GM12873 (cell line): ENCODE data around the gene BTBD9.

Source experiments
- CTCF ChIP-seq: IDR thresholded peaks from 2 replicates; pipeline ENCODE4 v1.5.1; 2012; ENCODE audit warnings: low read depth, mild to moderate bottlenecking, moderate library complexity, low read length, control low read depth; ENCODE audit not compliant: insufficient read depth; ENCODE audit errors: missing control alignments

BTBD9 gene

GRCh38 chr6:38350220-38350619, 289.5 kb downstream of the BTBD9 start:
- no peak for TF ChIP-seq CTCF

- no peak for TF ChIP-seq CTCF
These were observed 289.9 kb downstream of the BTBD9 start for GRCh38 chr6:38349795-38350194.

GRCh38 chr6:38349221-38349620, 290.5 kb downstream of the BTBD9 start:
- TF ChIP-seq CTCF = no peak

GRCh38 chr6:38348371-38348770, 291.4 kb downstream of the BTBD9 start:
- TF ChIP-seq CTCF = no peak

- TF ChIP-seq CTCF = no peak
These were observed 293.2 kb downstream of the BTBD9 start for GRCh38 chr6:38346291-38347079.

- TF ChIP-seq CTCF = no peak
These were observed 294.1 kb downstream of the BTBD9 start for GRCh38 chr6:38345586-38345985.

- no peak for TF ChIP-seq CTCF
These were observed 298.2 kb downstream of the BTBD9 start for GRCh38 chr6:38341496-38341895.
